ENCODE data around the gene SMCR8.

GRCh38 chr17:18318771-18319450 lies 3.8 kb downstream of the SMCR8 start:
- TF ChIP-seq CTCF (conservative IDR thresholded peaks at IDR 0.05) (no peak), ZFX (IDR thresholded peaks at IDR 0.05) (no peak)
